Upper lobe of left lung (tissue), 6 donors: ENCODE measurements around the gene LYST. TPM values are rescaled to one million over a fixed set of nuclear protein-coding genes. Genes with fewer than 3 reads are reported as not detected.

ENCODE experiments used
- ATAC-seq, 2 donors: fragments of 200-7000 bp; cut with Tn5 transposase; one replicate each; pipeline ENCODE4 v1.9.1; 2022; ENCODE audit warnings: mild to moderate bottlenecking in 2 of 2, moderate library complexity in 2 of 2; ENCODE audit not compliant: low FRiP score in 2 of 2
- DNase-seq, 2 donors: peaks; one replicate each; pipeline ENCODE4 v3.0.0-alpha.2; 2019 to 2020
- H3K27ac ChIP-seq, 4 donors: fragments of 200-600 bp; sonication (generic); one replicate each; pipeline ENCODE4 v1.5.1; 2016 to 2019
- H3K27me3 ChIP-seq, 4 donors: fragments of 200-600 bp; sonication (generic); one replicate each; pipeline ENCODE4 v1.5.1; 2017 to 2019
- H3K36me3 ChIP-seq, 4 donors: fragments of 200-600 bp; sonication (generic); one replicate each; pipeline ENCODE4 v1.5.1; 2016 to 2019
- H3K4me1 ChIP-seq, 4 donors: fragments of 200-600 bp; sonication (generic); one replicate each; pipeline ENCODE4 v1.5.1; 2018 to 2019
- H3K4me3 ChIP-seq, 4 donors: fragments of 200-600 bp; sonication (generic); one replicate each; pipeline ENCODE4 v1.5.1; 2017 to 2019; ENCODE audit warnings: mild to moderate bottlenecking in 2 of 4, moderate library complexity in 1 of 4
- H3K9me3 ChIP-seq, 4 donors: fragments of 200-600 bp; sonication (generic); one replicate each; pipeline ENCODE4 v1.5.1; 2018 to 2019
- EP300 ChIP-seq, 4 donors: sonication (generic); formaldehyde crosslinking; IDR thresholded peaks; one replicate each; pipeline ENCODE4 v1.5.1; 2017; ENCODE audit warnings: antibody characterized with exemption in 4 of 4, control low read depth in 2 of 4
- POLR2A ChIP-seq, 4 donors: fragments of 450-650 bp; IDR thresholded peaks; one replicate each; pipeline ENCODE4 v1.5.1; 2016 to 2017; ENCODE audit warnings: antibody characterized with exemption in 4 of 4, mild to moderate bottlenecking in 2 of 4
- POLR2AphosphoS5 ChIP-seq, 2 donors: sonication (generic); formaldehyde crosslinking; IDR thresholded peaks; one replicate each; pipeline ENCODE4 v1.5.1; 2017; ENCODE audit warnings: antibody characterized with exemption in 2 of 2
- WGBS, 2 donors: methylation state at CpG; one replicate each; pipeline ENCODE4 v1.1.5; 2017 to 2018; 5-methylcytosine and 5-hydroxymethylcytosine counted together
- total RNA-seq, 6 donors: library from RNA; depleted of rRNA in 4 of 6; stranded (reverse); fragments of >200 nt in 4 of 6; gene quantifications; one replicate each; pipeline versions ENCODE4 v1.1.0 to v1.2.1, GENCODE V29; 2016 to 2021
- TF ChIP-seq, protein P1 (sequence below), 6 experiments: fragments of 450-650 bp in 4 of 6; fragments of 200-600 bp in 2 of 6; sonication (generic) in 2 of 6; IDR thresholded peaks; one replicate each; pipeline ENCODE4 v1.5.1; 2016 to 2019; ENCODE audit warnings: antibody characterized with exemption in 6 of 6
- donor health status: DM: no; HTN: no; CAD: no; lungs with moderate emphysema.
- donor health status: DM: no; HTN: yes; CAD: no; lungs with severe emphysema.

LYST gene
- total RNA-seq, 6 donors from 2014 or later = 34.0 to 87.0 (median 54.0) TPM

DNA sequence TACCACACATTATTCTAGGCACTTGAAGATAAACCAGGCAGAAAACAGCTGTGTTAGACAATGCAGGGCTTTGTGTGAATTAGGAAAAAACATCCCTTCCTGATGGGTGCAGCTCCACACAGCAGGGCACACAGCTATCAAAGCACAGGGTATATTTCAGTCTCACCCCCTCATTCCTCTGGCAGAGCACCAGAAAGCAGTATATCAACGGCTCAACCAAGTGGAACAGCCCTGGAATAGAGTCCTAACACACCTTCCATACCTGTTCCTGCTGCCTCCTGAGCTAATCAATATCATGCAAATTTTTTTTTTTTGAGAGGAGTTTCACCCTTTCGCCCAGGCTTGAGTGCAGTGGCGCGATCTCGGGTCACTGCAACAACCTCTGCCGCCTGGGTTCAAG, 32.1 kb downstream of the LYST start:
- 84 to 90% methylated on average over 6 of the region's 6 CpGs for WGBS, 2 donors
- H3K27ac ChIP-seq = peak overlapping the region in 1 of 4 donors; percentile 28

DNA sequence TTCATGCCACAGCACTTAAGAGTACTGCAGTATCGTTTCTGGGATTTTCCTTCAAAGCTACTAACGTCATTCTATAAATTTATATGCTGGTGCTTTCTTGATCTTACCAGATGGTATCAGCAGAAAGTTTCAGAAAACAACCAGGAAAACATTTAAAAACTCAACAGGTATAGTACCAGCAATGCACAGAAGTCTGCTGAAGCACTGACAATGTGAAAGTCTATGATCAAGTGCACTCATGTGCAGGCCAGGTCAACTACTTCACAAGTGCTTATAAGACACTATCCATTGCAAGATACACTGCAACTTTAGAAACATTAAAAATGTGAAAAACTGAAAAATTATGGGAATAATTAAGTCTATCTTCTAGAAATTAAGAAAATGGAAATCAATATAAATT, 34.7 kb downstream of the LYST start:
- ATAC-seq (no peak), DNase-seq (peak in 1 of 2 donors; percentile 27)
- Histone ChIP-seq H3K36me3 (peaks cover 0 to 25% (median 3%) of the 10 kb centered on the region in 4 donors), H3K27ac (no peak overlapping the region), H3K9me3 (no peaks in the 10 kb centered on the region), H3K4me3 (no peak overlapping the region), H3K27me3 (no peaks in the 10 kb centered on the region), H3K4me1 (peaks cover 0 to 17% (median 4%) of the 10 kb centered on the region in 4 donors)
- TF ChIP-seq POLR2AphosphoS5 (IDR thresholded peaks at IDR 0.05) = no peak
- no peak for TF ChIP-seq POLR2A (IDR thresholded peaks at IDR 0.05)
- no peak for TF ChIP-seq EP300 (IDR thresholded peaks at IDR 0.05)
- TF ChIP-seq, protein P1, sequence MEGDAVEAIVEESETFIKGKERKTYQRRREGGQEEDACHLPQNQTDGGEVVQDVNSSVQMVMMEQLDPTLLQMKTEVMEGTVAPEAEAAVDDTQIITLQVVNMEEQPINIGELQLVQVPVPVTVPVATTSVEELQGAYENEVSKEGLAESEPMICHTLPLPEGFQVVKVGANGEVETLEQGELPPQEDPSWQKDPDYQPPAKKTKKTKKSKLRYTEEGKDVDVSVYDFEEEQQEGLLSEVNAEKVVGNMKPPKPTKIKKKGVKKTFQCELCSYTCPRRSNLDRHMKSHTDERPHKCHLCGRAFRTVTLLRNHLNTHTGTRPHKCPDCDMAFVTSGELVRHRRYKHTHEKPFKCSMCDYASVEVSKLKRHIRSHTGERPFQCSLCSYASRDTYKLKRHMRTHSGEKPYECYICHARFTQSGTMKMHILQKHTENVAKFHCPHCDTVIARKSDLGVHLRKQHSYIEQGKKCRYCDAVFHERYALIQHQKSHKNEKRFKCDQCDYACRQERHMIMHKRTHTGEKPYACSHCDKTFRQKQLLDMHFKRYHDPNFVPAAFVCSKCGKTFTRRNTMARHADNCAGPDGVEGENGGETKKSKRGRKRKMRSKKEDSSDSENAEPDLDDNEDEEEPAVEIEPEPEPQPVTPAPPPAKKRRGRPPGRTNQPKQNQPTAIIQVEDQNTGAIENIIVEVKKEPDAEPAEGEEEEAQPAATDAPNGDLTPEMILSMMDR (IDR thresholded peaks at IDR 0.05) = no peak
- WGBS, 2 donors = 91% methylated on average over 2 of the region's 2 CpGs

More for the DNA sequence above, 32.1 kb downstream of the LYST start:
- Histone ChIP-seq H3K27me3 (no peaks in the 10 kb centered on the region), H3K4me3 (no peak overlapping the region), H3K36me3 (peaks cover 0 to 7% (median 2%) of the 10 kb centered on the region in 4 donors), H3K4me1 (peaks cover 0 to 17% (median 8%) of the 10 kb centered on the region in 4 donors), H3K9me3 (no peaks in the 10 kb centered on the region)
- TF ChIP-seq, protein P1 (IDR thresholded peaks at IDR 0.05) = no peak
- TF ChIP-seq POLR2AphosphoS5 (IDR thresholded peaks at IDR 0.05) (no peak), POLR2A (IDR thresholded peaks at IDR 0.05) (no peak), EP300 (IDR thresholded peaks at IDR 0.05) (no peak)
- ATAC-seq = no peak
- DNase-seq = no peak

DNA sequence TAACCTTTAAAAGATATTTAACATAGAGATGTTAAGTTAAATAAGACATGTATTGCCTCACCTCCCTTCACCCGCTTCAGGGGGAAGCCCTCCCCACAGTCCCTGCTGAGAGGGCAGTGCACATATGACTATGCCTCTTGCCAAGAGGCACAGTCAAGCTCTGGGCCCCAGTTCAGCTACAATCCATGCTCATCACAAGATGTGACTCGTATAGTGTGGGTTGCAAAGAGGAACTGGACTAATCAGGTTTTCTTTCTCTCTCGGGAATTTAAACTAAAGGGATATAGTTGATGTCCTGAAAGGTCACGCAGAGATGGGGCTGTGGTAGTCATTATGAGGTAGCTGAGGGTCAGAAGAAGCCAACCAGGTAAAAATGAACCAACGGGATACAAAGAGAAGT, 35.6 kb downstream of the LYST start:
- peaks cover 0 to 17% (median 4%) of the 10 kb centered on the region in 4 donors for H3K4me1 ChIP-seq
- H3K27me3 ChIP-seq = no peaks in the 10 kb centered on the region
- WGBS, 2 donors = 70 to 77% methylated on average over 5 of the region's 5 CpGs
- TF ChIP-seq, protein P1 (IDR thresholded peaks at IDR 0.05) = no peak
- TF ChIP-seq POLR2AphosphoS5 (IDR thresholded peaks at IDR 0.05) (no peak), EP300 (IDR thresholded peaks at IDR 0.05) (no peak), POLR2A (IDR thresholded peaks at IDR 0.05) (no peak)
- no peak overlapping the region for H3K4me3 ChIP-seq
- no peak overlapping the region for H3K27ac ChIP-seq
- no peaks in the 10 kb centered on the region for H3K9me3 ChIP-seq
- peaks cover 0 to 33% (median 3%) of the 10 kb centered on the region in 4 donors for H3K36me3 ChIP-seq
- DNase-seq (peak in 1 of 2 donors; percentile 60), ATAC-seq (peak; percentile 72 to 75)

DNA sequence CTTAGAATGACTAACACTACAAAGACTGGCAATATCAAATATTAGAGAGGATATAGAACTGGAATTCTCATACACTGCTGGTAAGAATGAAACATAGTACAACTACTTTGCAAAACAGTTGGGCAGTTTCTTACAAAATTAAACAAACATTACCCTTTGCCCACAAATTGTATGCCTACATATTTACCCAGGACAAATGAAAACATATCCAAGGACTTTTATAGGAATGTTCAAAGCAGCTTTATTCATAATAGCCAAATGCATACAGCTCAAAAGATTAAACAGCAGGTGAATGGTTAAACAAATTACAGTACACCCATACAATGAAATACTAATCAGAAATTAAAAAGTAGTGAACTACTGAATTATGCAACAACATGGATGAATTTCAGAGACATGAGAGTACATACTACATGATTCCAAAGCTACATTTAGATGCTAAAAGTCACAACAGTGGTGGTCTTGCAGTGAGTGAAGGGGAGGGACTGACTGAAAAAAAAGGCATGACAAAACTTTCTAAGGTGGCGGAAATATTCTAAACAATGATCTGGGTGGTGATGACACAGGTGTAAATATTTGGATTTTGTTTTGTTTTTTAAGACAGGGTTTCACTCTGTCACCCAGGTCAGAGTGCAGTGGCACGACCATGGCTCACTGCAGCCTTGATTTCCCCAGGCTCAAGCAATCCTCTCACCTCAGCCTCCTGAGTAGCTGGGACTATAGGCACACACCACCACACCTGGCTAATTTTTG, 40.4 kb downstream of the LYST start:
- DNase-seq (no peak), ATAC-seq (no peak)
- Histone ChIP-seq H3K36me3 (peaks cover 0 to 39% (median 3%) of the 10 kb centered on the region in 4 donors), H3K9me3 (no peaks in the 10 kb centered on the region), H3K27me3 (no peaks in the 10 kb centered on the region), H3K4me3 (no peak overlapping the region), H3K27ac (no peak overlapping the region), H3K4me1 (no peaks in the 10 kb centered on the region)
- TF ChIP-seq, protein P1 (IDR thresholded peaks at IDR 0.05) = no peak
- no peak for TF ChIP-seq EP300 (IDR thresholded peaks at IDR 0.05)
- no peak for TF ChIP-seq POLR2AphosphoS5 (IDR thresholded peaks at IDR 0.05)
- TF ChIP-seq POLR2A (IDR thresholded peaks at IDR 0.05) = no peak
- 90 to 91% methylated on average over 2 of the region's 2 CpGs for WGBS, 2 donors
